CD4-positive, CD25-positive, alpha-beta regulatory T cell (primary cell): Measurements from ENCODE around the gene AMPD1. TPM values are rescaled to one million over a fixed set of nuclear protein-coding genes. Genes with fewer than 3 reads are reported as not detected.
A peak's percentile ranks its signal among the peaks of the same experiment; 100 is the strongest.

Source experiments
- ATAC-seq, 2 donors: fragments of 150-1000 bp; cut with Tn5 transposase; one replicate each; pipeline ENCODE4 v1.10.0; 2021; ENCODE audit warnings: low read depth in 2 of 2, moderate number of reproducible peaks in 2 of 2, moderate library complexity in 1 of 2
- DNase-seq, 3 donors: peaks; one replicate each; pipeline versions ENCODE4 v3.0.0 to v3.0.0-alpha.2; 2012 to 2022; ENCODE audit warnings: mixed read lengths in 1 of 3
- H3K27ac ChIP-seq: one replicate; pipeline ENCODE4 v1.7.0; 2013; ENCODE audit warnings: mild to moderate bottlenecking, low read length; ENCODE audit not compliant: insufficient read depth, poor library complexity, severe bottlenecking
- H3K27me3 ChIP-seq: one replicate; pipeline ENCODE4 v1.7.0; 2013; ENCODE audit warnings: low read length; ENCODE audit not compliant: control insufficient read depth, insufficient read depth
- H3K36me3 ChIP-seq: one replicate; pipeline ENCODE4 v1.7.0; 2013; ENCODE audit warnings: mild to moderate bottlenecking, low read length, moderate library complexity; ENCODE audit not compliant: control insufficient read depth, insufficient read depth
- H3K4me1 ChIP-seq: 2 replicates; pipeline ENCODE4 v1.7.0; 2013; ENCODE audit warnings: mild to moderate bottlenecking, low read length; ENCODE audit not compliant: insufficient read depth, control insufficient read depth, poor library complexity, severe bottlenecking
- H3K4me3 ChIP-seq: one replicate; pipeline ENCODE4 v1.7.0; 2013; ENCODE audit warnings: low read depth, mild to moderate bottlenecking, low read length, moderate library complexity
- H3K9me3 ChIP-seq, 2 experiments: 1 replicate in 1 of 2; 2 replicates in 1 of 2; pipeline ENCODE4 v1.7.0; 2013; ENCODE audit warnings: low read length in 2 of 2, mild to moderate bottlenecking in 1 of 2, moderate library complexity in 1 of 2; ENCODE audit not compliant: control insufficient read depth in 2 of 2
- H3K27ac Mint-ChIP-seq, 3 donors: one replicate each; pipeline ENCODE4 v1.8.0; 2020 to 2022; ENCODE audit warnings: mild to moderate bottlenecking in 3 of 3, mixed read lengths in 3 of 3, moderate library complexity in 2 of 3
- H3K27me3 Mint-ChIP-seq: one replicate; pipeline ENCODE4 v1.8.0; 2022; ENCODE audit warnings: mild to moderate bottlenecking, mixed read lengths
- H3K36me3 Mint-ChIP-seq: one replicate; pipeline ENCODE4 v1.8.0; 2020; ENCODE audit warnings: mixed read lengths
- H3K4me1 Mint-ChIP-seq, 4 donors: one replicate each; pipeline ENCODE4 v1.8.0; 2020 to 2022; ENCODE audit warnings: mixed read lengths in 4 of 4, mild to moderate bottlenecking in 1 of 4
- H3K4me3 Mint-ChIP-seq, 4 donors: one replicate each; pipeline ENCODE4 v1.8.0; 2020 to 2022; ENCODE audit warnings: mild to moderate bottlenecking in 4 of 4, mixed read lengths in 4 of 4, moderate library complexity in 3 of 4
- H3K9me3 Mint-ChIP-seq, 7 donors: one replicate each; pipeline ENCODE4 v1.8.0; 2020 to 2022; ENCODE audit warnings: mixed read lengths in 7 of 7, mild to moderate bottlenecking in 3 of 7, moderate library complexity in 2 of 7
- polyA plus RNA-seq, 4 donors: library from polyadenylated mRNA; unstranded; fragments of 300-500 nt; fragmentation: Illumina TruSeq; gene quantifications; one replicate each; pipeline ENCODE4 v1.2.3, GENCODE V29; 2021
- total RNA-seq: library from RNA; stranded (reverse); gene quantifications from one replicate; pipeline ENCODE4 v1.2.3, GENCODE V29; 2022

Gene AMPD1
- total and polyA plus RNA-seq, 5 donors from 2014 or later: 0.69 TPM; not detected in 4

GRCh38 chr1:114725230-114725629, 29.9 kb upstream of the AMPD1 start:
- no peaks in the 10 kb centered on the region for H3K27me3 Mint-ChIP-seq
- no peaks in the 10 kb centered on the region for H3K4me1 ChIP-seq
- H3K4me3 Mint-ChIP-seq: no peak overlapping the region
- H3K36me3 ChIP-seq: peaks cover 98% of the 10 kb centered on the region
- H3K9me3 Mint-ChIP-seq: no peaks in the 10 kb centered on the region
- DNase-seq (no peak), ATAC-seq (no peak)
- peak overlapping the region in 1 of 3 donors; percentile 54 for H3K27ac Mint-ChIP-seq
- H3K27me3 ChIP-seq: no peaks in the 10 kb centered on the region
- peaks cover 0 to 13% (median 3%) of the 10 kb centered on the region in 4 donors for H3K4me1 Mint-ChIP-seq
- no peak overlapping the region for H3K27ac ChIP-seq
- H3K4me3 ChIP-seq: no peak overlapping the region
- peaks cover 66% of the 10 kb centered on the region for H3K36me3 Mint-ChIP-seq
- no peaks in the 10 kb centered on the region for H3K9me3 ChIP-seq

DNA sequence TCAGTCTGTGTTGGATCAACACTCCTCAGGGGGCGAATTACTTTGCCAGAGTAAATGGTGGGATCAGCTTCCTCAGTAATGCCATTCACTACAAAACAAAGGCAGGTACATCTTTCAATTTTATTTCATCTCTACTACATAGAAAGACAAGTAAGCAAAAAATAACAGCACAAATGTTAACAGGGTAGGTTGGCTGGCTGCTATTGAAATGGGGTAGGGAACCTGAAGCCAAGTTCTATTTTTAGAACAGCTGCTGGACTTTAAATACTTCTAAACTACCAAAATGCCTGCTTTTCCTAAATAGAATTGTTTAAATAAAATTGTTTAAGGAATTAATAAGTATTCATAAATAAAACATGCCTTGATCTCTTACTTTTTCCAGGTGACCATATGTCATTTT, 28.6 kb upstream of the AMPD1 start:
- no peak overlapping the region for H3K4me3 ChIP-seq
- Mint-ChIP-seq H3K4me3 (no peak overlapping the region), H3K9me3 (no peaks in the 10 kb centered on the region), H3K27me3 (no peaks in the 10 kb centered on the region), H3K27ac (no peak overlapping the region), H3K36me3 (peaks cover 66% of the 10 kb centered on the region), H3K4me1 (peaks cover 0 to 22% (median 3%) of the 10 kb centered on the region in 4 donors)
- H3K36me3 ChIP-seq: peaks cover 99% of the 10 kb centered on the region
- no peaks in the 10 kb centered on the region for H3K27me3 ChIP-seq
- H3K4me1 ChIP-seq: no peaks in the 10 kb centered on the region
- no peak overlapping the region for H3K27ac ChIP-seq
- H3K9me3 ChIP-seq: no peaks in the 10 kb centered on the region
- DNase-seq (no peak), ATAC-seq (no peak)

DNA sequence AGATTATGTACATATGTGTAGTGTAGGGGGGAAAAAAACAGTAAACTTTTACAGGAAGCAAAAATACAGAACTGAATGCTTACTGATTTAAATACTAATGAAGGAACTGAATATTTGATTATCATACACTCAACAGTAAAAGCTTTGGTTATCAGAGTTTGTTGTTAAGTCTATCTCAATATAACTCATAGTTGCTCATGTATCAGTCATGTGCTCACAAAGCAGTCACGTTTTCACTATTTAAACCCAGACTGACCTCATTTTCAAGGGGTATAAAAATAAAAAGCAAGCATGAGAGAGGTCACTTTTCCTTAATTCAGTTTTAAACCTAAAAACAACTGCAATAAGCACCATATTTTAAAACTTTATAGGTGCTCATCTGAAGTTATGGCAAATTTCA, 28.1 kb upstream of the AMPD1 start:
- H3K4me3 ChIP-seq: no peak overlapping the region
- no peak for ATAC-seq
- H3K27me3 ChIP-seq: no peaks in the 10 kb centered on the region
- H3K27ac ChIP-seq: no peak overlapping the region
- H3K36me3 Mint-ChIP-seq: peaks cover 67% of the 10 kb centered on the region
- H3K9me3 Mint-ChIP-seq: no peaks in the 10 kb centered on the region
- H3K4me3 Mint-ChIP-seq: no peak overlapping the region
- no peak overlapping the region for H3K27ac Mint-ChIP-seq
- H3K36me3 ChIP-seq: peaks cover 99% of the 10 kb centered on the region
- no peak for DNase-seq
- H3K4me1 Mint-ChIP-seq: peaks cover 0 to 22% (median 3%) of the 10 kb centered on the region in 4 donors
- no peaks in the 10 kb centered on the region for H3K4me1 ChIP-seq
- no peaks in the 10 kb centered on the region for H3K27me3 Mint-ChIP-seq
- no peaks in the 10 kb centered on the region for H3K9me3 ChIP-seq

DNA sequence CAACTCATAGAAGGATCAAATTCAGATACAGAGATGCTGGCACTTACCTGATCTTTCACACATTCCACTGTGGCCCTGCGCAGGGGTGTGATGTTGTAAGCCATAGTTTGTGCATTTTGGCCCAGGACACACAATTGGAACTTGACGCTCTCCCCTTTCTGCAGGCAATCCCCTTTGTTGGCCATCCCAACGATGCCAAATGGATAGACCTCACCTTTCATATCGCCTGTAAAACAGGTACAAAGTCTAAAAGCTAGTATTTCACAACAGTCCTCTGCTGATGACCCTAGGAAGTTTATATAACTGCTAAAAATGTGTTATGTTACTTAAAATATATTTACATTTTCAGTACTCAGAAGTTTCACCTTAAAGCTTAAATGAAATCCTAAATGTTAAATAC, 25.1 kb upstream of the AMPD1 start:
- Histone ChIP-seq H3K4me3 (no peak overlapping the region), H3K36me3 (peaks cover 80% of the 10 kb centered on the region), H3K9me3 (no peaks in the 10 kb centered on the region), H3K4me1 (peaks cover 12% of the 10 kb centered on the region), H3K27ac (no peak overlapping the region), H3K27me3 (no peaks in the 10 kb centered on the region)
- Mint-ChIP-seq H3K4me1 (peaks cover 14 to 34% (median 17%) of the 10 kb centered on the region in 4 donors), H3K4me3 (peak overlapping the region in 1 of 4 donors; percentile 34), H3K27ac (peak overlapping the region in 1 of 3 donors; percentile 61), H3K27me3 (no peaks in the 10 kb centered on the region), H3K9me3 (no peaks in the 10 kb centered on the region), H3K36me3 (peaks cover 54% of the 10 kb centered on the region)
- DNase-seq: no peak
- no peak for ATAC-seq

GRCh38 chr1:114719424-114719787, 24.1 kb upstream of the AMPD1 start:
- Mint-ChIP-seq H3K27me3 (no peaks in the 10 kb centered on the region), H3K9me3 (no peaks in the 10 kb centered on the region), H3K36me3 (peaks cover 50% of the 10 kb centered on the region), H3K4me3 (peak overlapping the region in 2 of 4 donors; percentile 61), H3K27ac (no peak overlapping the region), H3K4me1 (peaks cover 15 to 32% (median 20%) of the 10 kb centered on the region in 4 donors)
- H3K4me3 ChIP-seq: no peak overlapping the region
- no peak overlapping the region for H3K27ac ChIP-seq
- peaks cover 16% of the 10 kb centered on the region for H3K4me1 ChIP-seq
- DNase-seq (no peak), ATAC-seq (no peak)
- H3K9me3 ChIP-seq: no peaks in the 10 kb centered on the region
- no peaks in the 10 kb centered on the region for H3K27me3 ChIP-seq
- H3K36me3 ChIP-seq: peaks cover 69% of the 10 kb centered on the region

- no peaks in the 10 kb centered on the region for H3K9me3 Mint-ChIP-seq
- peak overlapping the region in 2 of 4 donors; percentile 61 for H3K4me3 Mint-ChIP-seq
- peaks cover 46% of the 10 kb centered on the region for H3K36me3 Mint-ChIP-seq
- H3K9me3 ChIP-seq: no peaks in the 10 kb centered on the region
- H3K27ac ChIP-seq: no peak overlapping the region
- peaks cover 16% of the 10 kb centered on the region for H3K4me1 ChIP-seq
- peaks cover 17 to 30% (median 25%) of the 10 kb centered on the region in 4 donors for H3K4me1 Mint-ChIP-seq
- peaks cover 66% of the 10 kb centered on the region for H3K36me3 ChIP-seq
- no peak for DNase-seq
- H3K4me3 ChIP-seq: no peak overlapping the region
- H3K27me3 Mint-ChIP-seq: no peaks in the 10 kb centered on the region
- no peak for ATAC-seq
- H3K27ac Mint-ChIP-seq: peak overlapping the region in 2 of 3 donors; percentile 15 to 99
- no peaks in the 10 kb centered on the region for H3K27me3 ChIP-seq
These were observed 23.5 kb upstream of the AMPD1 start for GRCh38 chr1:114718661-114719423.

- peak within 1 kb of the TSS; percentile 90 to 99 (median 99) for H3K27ac Mint-ChIP-seq
- peak within 1 kb of the TSS; percentile 98 for H3K27ac ChIP-seq
- ATAC-seq (peak; percentile 98 to 99), DNase-seq (peak; percentile 93 to 96 (median 94))
- peaks cover 16% of the 10 kb centered on the region for H3K4me1 ChIP-seq
- peaks cover 36% of the 10 kb centered on the region for H3K36me3 Mint-ChIP-seq
- H3K9me3 Mint-ChIP-seq: no peaks in the 10 kb centered on the region
- peaks cover 26 to 36% (median 27%) of the 10 kb centered on the region in 4 donors for H3K4me1 Mint-ChIP-seq
- H3K9me3 ChIP-seq: no peaks in the 10 kb centered on the region
- H3K4me3 ChIP-seq: peak within 1 kb of the TSS; percentile 95
- no peaks in the 10 kb centered on the region for H3K27me3 ChIP-seq
- peaks cover 65% of the 10 kb centered on the region for H3K36me3 ChIP-seq
- H3K4me3 Mint-ChIP-seq: peak within 1 kb of the TSS; percentile 91 to 99 (median 95)
- H3K27me3 Mint-ChIP-seq: no peaks in the 10 kb centered on the region
These were observed 21.2 kb upstream of the AMPD1 start, which contains the start of gene NRAS for GRCh38 chr1:114716304-114717170. TSS of gene NRAS (minus strand) at chr1:114716771. CDS start at chr1:114716160, 611 bp downstream.
